A549 (cell line): ENCODE results near the gene RAB8A.

Experiments
- CTCF ChIP-seq: fragments of >200 bp; sonication (Bioruptor Twin); formaldehyde crosslinking; IDR thresholded peaks from 3 replicates; pipeline ENCODE4 v1.5.1; 2016
- EP300 ChIP-seq, 2 experiments: fragments of >200 bp; sonication (Bioruptor Twin); formaldehyde crosslinking; IDR thresholded peaks; 2 replicates in 1 of 2; 3 replicates in 1 of 2; pipeline ENCODE4 v1.6.1; 2016 to 2017
- KDM5A ChIP-seq: fragments of 200-600 bp; sonication (generic); IDR thresholded peaks from 2 replicates; pipeline ENCODE4 v1.6.1; 2016; ENCODE audit warnings: antibody characterized with exemption, mild to moderate bottlenecking
- MAX ChIP-seq: IDR thresholded peaks from 2 replicates; pipeline ENCODE4 v1.6.1; 2012
- POLR2A ChIP-seq: IDR thresholded peaks from 2 replicates; pipeline ENCODE4 v1.6.1; 2012; ENCODE audit warnings: mild to moderate bottlenecking, low read length
- USF2 ChIP-seq: fragments of 450-650 bp; IDR thresholded peaks from 2 replicates; pipeline ENCODE4 v1.6.1; 2014; ENCODE audit warnings: antibody characterized with exemption

- TF ChIP-seq KDM5A = no peak
- no peak for TF ChIP-seq CTCF
- no peak for TF ChIP-seq EP300 (IDR thresholded peaks at IDR 0.05)
- no peak for TF ChIP-seq USF2
- TF ChIP-seq POLR2A = no peak
- no peak for TF ChIP-seq MAX
These were observed 4.4 kb downstream of the RAB8A start for GRCh38 chr19:16116067-16116466.
